Gastroesophageal sphincter (tissue), 4 donors: ENCODE results near the gene ARMH3. TPM values are rescaled to one million over a fixed set of nuclear protein-coding genes. Genes with fewer than 3 reads are reported as not detected.

ENCODE experiments used
- ATAC-seq: fragments of 150-250 bp; one replicate; pipeline ENCODE4 v1.9.1; 2016; ENCODE audit warnings: mild to moderate bottlenecking, moderate library complexity
- H3K27ac ChIP-seq, 4 donors: fragments of 200-600 bp; sonication (generic) in 3 of 4; 1 replicate in 3 of 4; 2 replicates in 1 of 4; pipeline ENCODE4 v1.5.1; 2016 to 2019
- H3K27me3 ChIP-seq: fragments of 200-600 bp; sonication (generic); one replicate; pipeline ENCODE4 v1.5.1; 2019
- H3K36me3 ChIP-seq, 2 donors: fragments of 200-600 bp; sonication (generic); one replicate each; pipeline ENCODE4 v1.5.1; 2019; ENCODE audit warnings: control low read depth in 1 of 2
- H3K4me1 ChIP-seq, 3 donors: fragments of 200-600 bp; sonication (generic); 1 replicate in 2 of 3; 2 replicates in 1 of 3; pipeline ENCODE4 v1.5.1; 2016 to 2019; ENCODE audit warnings: control low read depth in 2 of 3
- H3K4me3 ChIP-seq, 2 donors: fragments of 200-600 bp; sonication (generic); one replicate each; pipeline ENCODE4 v1.5.1; 2019; ENCODE audit warnings: mild to moderate bottlenecking in 1 of 2, moderate library complexity in 1 of 2
- H3K9me3 ChIP-seq, 3 donors: fragments of 200-600 bp; sonication (generic); one replicate each; pipeline ENCODE4 v1.5.1; 2017 to 2019; ENCODE audit warnings: control low read depth in 2 of 3
- EP300 ChIP-seq: sonication (generic); formaldehyde crosslinking; IDR thresholded peaks from one replicate; pipeline ENCODE4 v1.6.1; 2017; ENCODE audit warnings: antibody characterized with exemption, mild to moderate bottlenecking
- POLR2A ChIP-seq, 2 donors: fragments of 450-650 bp; IDR thresholded peaks; one replicate each; pipeline ENCODE4 v1.6.1; 2017; ENCODE audit warnings: antibody characterized with exemption in 2 of 2, mild to moderate bottlenecking in 2 of 2, moderate library complexity in 1 of 2
- POLR2AphosphoS5 ChIP-seq: sonication (generic); formaldehyde crosslinking; IDR thresholded peaks from one replicate; pipeline ENCODE4 v1.6.1; 2017; ENCODE audit warnings: antibody characterized with exemption
- whole genome bisulfite sequencing, 2 donors: methylation state at CpG; one replicate each; pipeline ENCODE4 v1.1.5; 2018; ENCODE audit warnings: low coverage in 1 of 2; 5-methylcytosine and 5-hydroxymethylcytosine counted together
- small RNA-seq, 4 donors: library from RNA; depleted of rRNA; stranded (forward); fragments of <200 nt; gene quantifications; one replicate each; pipeline ENCODE3, GENCODE V24; 2016
- total RNA-seq, 4 donors: library from RNA; depleted of rRNA; stranded (reverse); fragments of >200 nt; gene quantifications; one replicate each; pipeline ENCODE4 v1.1.0, GENCODE V29; 2016
- TF ChIP-seq, protein P1 (sequence below), 4 experiments: fragments of 200-600 bp in 2 of 4; fragments of 450-650 bp in 2 of 4; sonication (generic) in 1 of 4; IDR thresholded peaks; one replicate each; pipeline ENCODE4 v1.5.1; 2017 to 2019; ENCODE audit warnings: antibody characterized with exemption in 4 of 4, mild to moderate bottlenecking in 2 of 4, moderate library complexity in 2 of 4

Gene ARMH3
- total RNA-seq, 4 donors from 2014 or later: 12.4 to 17.2 (median 14.9) TPM

DNA sequence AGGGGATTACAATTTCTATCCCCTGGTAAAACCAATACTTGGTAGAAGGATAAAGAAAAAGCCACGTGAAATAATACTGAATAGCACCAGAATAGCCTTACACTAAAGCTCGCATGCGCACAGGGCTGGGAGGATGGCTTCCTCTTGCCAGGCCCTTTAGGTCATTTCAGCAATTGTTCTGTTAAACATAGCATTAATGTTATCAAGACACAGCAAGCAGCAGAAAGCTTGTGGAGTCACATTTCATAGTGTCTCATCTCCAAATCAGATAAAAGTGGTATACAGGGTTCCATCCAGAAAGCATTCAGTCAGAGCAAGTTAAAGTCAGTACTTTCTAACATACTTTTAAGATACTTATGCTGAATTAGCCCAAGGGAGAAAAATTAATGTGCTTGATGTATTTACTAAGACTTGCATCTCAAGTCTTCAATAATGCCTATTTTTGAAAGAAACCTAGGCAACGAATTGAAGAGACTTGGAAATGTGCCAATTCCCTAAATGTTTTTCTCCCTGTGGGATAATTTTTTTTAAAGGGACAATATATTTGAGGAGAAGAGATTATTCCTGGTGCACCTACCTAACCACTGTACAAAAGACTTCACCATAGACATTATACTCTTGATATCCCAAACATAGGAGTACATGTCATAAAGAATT lies 258.4 kb downstream of the ARMH3 start:
- TF ChIP-seq POLR2AphosphoS5: no peak
- TF ChIP-seq, protein P1, sequence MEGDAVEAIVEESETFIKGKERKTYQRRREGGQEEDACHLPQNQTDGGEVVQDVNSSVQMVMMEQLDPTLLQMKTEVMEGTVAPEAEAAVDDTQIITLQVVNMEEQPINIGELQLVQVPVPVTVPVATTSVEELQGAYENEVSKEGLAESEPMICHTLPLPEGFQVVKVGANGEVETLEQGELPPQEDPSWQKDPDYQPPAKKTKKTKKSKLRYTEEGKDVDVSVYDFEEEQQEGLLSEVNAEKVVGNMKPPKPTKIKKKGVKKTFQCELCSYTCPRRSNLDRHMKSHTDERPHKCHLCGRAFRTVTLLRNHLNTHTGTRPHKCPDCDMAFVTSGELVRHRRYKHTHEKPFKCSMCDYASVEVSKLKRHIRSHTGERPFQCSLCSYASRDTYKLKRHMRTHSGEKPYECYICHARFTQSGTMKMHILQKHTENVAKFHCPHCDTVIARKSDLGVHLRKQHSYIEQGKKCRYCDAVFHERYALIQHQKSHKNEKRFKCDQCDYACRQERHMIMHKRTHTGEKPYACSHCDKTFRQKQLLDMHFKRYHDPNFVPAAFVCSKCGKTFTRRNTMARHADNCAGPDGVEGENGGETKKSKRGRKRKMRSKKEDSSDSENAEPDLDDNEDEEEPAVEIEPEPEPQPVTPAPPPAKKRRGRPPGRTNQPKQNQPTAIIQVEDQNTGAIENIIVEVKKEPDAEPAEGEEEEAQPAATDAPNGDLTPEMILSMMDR (IDR thresholded peaks at IDR 0.05): no peak
- no peak for TF ChIP-seq POLR2A (IDR thresholded peaks at IDR 0.05)
- no peak for TF ChIP-seq EP300
- peaks cover 0 to 34% (median 0%) of the 10 kb centered on the region in 3 donors for H3K4me1 ChIP-seq
- H3K27me3 ChIP-seq: no peaks in the 10 kb centered on the region
- WGBS, 2 donors: 63 to 68% methylated on average over 4 of the region's 4 CpGs
- peaks cover 8 to 100% of the 10 kb centered on the region in 2 donors for H3K36me3 ChIP-seq
- no peak overlapping the region for H3K27ac ChIP-seq
- no peaks in the 10 kb centered on the region for H3K9me3 ChIP-seq
- no peak overlapping the region for H3K4me3 ChIP-seq
- no peak for ATAC-seq

Small RNA genes lying within 50 kb of the gene (small RNA-seq; reads per million reads assigned to genes)
- gene AL500527.1 (0 reads per million in 4 donors), gene AL500527.2 (0 reads per million in 4 donors), gene RF00017 (0 reads per million in 4 donors), gene RF00019 (0 reads per million in 4 donors)

Other genes starting within 250 kb of the ARMH3 start
- gene OGA, start 237.7 kb downstream of the ARMH3 start, total RNA-seq: 100 to 1,000 TPM in 2 of 4 donors, 10 to 100 TPM in 2; 92.5 to 163 (median 115) TPM
- 1 to 10 TPM in 1 of 4 donors, under 1 TPM in 2, not detected in 1; 0.78 to 2.4 (median 0.89) TPM for gene KCNIP2, start 212.4 kb downstream of the ARMH3 start, total RNA-seq
- gene HPS6, start 9.2 kb upstream of the ARMH3 start, total RNA-seq: 10 to 100 TPM; 24.1 to 36.2 (median 27.1) TPM
- 10 to 100 TPM; 43.7 to 92.0 (median 60.4) TPM for gene LDB1, start 64.2 kb upstream of the ARMH3 start, total RNA-seq
- gene PPRC1, start 76.9 kb upstream of the ARMH3 start, total RNA-seq: 10 to 100 TPM; 13.4 to 31.4 (median 17.8) TPM
- gene NOLC1, start 96.2 kb upstream of the ARMH3 start, total RNA-seq: 10 to 100 TPM; 52.9 to 66.5 (median 57.2) TPM
- gene ELOVL3, start 170.1 kb upstream of the ARMH3 start, total RNA-seq: under 1 TPM in 1 of 4 donors, not detected in 3; 0.81 TPM
- under 1 TPM in 1 of 4 donors, not detected in 3; 0.30 TPM for gene PITX3, start 185.3 kb upstream of the ARMH3 start, total RNA-seq
- 10 to 100 TPM; 32.0 to 54.7 (median 39.4) TPM for gene GBF1, start 189.4 kb upstream of the ARMH3 start, total RNA-seq